Head of caudate nucleus (tissue), 42 donors: ENCODE results near the gene KLF13.

Experiments used
- DNase-seq, 42 donors: peaks; one replicate each; pipeline versions ENCODE4 v3.0.0 to v3.0.0-alpha.2; 2020 to 2021; ENCODE audit warnings: mixed read lengths in 7 of 42
- intact Hi-C: fragments of 100-400 bp; cut with DNase I; formaldehyde crosslinking; loops from one replicate; pipeline ENCODE4 v1.15.0; 2022

KLF13 gene

DNA sequence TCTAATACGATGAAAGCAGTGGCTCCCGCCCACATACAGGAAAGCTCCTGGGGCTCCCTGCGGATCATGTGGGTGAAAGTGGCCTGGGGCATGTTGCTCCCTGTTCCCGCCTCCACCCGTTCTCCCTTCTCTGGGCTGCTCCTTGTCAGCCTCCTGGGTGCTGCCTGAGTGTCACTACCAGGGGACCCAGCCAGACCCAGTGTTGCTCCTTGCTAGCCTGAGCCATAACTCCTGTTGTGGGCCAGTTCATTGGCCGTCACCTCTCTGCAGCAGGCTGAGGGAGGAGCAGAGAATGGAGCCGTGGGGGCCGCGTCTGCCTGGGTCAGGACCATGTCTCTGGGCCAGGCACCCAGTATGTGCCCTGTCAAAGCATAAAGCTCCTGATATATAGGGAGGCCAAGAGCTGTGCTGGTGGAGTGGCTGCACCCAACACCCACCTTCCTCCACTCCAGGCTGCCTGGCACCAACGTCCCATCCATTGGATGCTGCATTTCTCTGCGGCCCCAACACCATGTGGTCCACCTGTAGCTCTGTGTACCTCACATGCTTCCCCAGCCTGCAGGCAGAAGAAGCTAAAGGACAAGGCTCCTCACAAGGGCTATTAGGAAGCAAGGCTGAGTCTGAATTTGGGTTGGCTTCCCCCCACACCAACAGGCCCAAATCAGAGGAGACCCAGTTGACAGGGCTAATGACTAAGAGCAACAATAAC, 40.5 kb downstream of the KLF13 start:
- intact Hi-C loops, result loop anchor here (5.0 to 10.0 kb wide), 3 partner anchors 40 to 152 kb away; partner anchors contain the start of gene KLF13
- DNase-seq, result peak in 11 of 42 donors; percentile 18 to 68 (median 40)

DNA sequence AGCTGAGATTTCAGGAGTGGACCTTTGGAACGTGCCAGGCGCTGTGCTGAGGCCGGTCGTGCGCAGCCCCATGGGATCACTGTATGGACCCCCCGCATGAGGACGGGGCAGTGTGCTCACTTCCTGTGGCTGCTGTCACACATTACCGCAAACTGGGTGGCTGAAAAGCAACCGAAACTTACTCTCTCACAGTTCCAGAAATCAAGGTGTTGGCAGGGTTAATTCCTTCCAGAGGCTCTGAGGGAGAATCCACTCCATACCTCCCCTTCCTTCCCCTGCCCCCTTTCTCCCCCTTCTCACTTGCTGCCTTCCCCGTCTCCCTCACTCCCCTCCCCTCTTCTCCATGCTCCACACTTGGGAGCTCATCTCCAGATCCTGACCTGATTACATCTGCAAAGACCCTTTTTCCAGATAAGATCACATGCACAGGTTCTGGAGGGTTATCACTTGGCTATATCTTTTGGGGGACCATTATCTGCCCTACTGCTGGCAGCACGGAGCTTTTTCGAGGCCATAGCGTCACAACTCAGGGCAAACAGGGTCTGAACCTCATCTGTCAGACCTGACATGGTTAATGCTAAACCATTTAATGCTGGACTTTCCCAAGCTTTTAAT, 41.2 kb downstream of the KLF13 start:
- intact Hi-C loops, result loop anchor here (5.0 to 10.0 kb wide), 3 partner anchors 41 to 153 kb away; partner anchors contain the start of gene KLF13
- DNase-seq, result no peak

DNA sequence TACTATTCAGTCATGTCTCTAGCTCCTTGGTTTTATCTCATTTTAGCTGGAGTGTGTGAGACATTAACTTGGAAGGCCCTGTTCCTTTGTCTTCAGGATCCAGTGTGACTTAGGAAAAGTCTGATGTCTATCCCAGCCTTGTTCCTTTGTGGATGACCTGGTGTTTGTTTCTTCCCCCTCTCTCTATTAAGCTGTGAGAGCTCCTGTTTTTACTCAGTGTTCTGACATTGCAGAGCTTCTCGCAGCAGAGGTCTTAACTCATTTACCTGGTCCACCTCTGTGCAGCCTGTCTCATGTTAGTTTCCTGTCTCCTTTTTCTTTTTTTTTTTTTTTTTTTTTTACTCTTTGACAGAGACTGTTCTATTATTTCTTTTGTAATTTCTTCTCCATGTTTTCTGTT, 43.1 kb downstream of the KLF13 start:
- DNase-seq, result no peak
- intact Hi-C loops, result loop anchor here (5.0 to 10.0 kb wide), 3 partner anchors 42 to 155 kb away; partner anchors contain the start of gene KLF13

DNA sequence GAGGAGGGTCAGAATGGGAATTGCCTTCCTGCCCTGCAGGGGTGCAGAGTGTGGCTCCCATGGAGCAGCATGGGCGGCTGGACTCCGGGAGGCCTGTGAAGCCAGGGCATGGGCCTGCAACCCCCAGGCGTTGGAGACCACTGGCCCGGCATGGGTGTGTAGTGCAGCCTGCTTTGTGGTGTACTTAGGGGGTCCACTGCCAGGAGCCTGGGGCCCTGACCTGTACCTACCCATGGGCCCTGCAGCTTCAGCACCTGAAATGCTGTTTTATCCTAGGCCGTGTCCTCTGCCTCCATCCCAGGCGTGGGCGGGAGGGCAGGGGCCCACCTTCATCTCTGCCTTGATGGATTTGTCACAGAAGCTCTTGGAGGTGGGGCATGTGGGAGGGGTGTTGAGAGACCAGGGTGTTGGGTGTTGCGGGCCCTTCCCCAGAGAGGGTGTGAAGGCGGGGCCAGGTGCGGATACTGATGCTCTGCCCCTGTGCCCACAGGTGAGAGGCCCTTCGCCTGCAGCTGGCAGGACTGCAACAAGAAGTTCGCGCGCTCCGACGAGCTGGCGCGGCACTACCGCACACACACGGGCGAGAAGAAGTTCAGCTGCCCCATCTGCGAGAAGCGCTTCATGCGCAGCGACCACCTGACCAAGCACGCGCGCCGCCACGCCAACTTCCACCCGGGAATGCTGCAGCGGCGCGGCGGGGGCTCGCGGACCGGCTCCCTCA, 45.0 kb downstream of the KLF13 start:
- peak in 1 of 42 donors; percentile 43 for DNase-seq
- intact Hi-C loops, result no loop called here

DNA sequence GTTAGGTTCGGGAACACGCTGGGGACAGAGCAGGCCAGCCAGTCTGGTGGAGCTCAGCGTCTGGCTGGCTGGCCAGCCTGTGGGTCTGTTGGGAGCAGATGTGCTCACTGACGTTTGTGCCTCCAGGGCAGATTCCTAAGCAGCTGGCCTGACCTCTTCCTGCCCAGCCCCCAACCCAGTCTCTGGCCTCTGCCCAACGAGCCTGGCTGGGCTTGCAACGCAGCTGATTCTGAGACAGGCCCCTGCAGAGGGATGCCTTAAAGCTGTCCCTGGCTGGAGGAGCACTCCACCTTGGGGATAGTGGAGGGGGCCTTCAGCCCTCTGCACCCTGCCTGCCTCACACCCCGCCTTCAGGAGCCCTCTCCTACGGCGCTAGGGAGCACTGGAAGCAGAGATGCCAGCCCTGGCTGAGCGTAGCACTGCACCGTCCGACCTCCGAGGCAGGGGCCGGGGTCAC, 46.0 kb downstream of the KLF13 start:
- intact Hi-C loops, result no loop called here
- DNase-seq, result peak in 40 of 42 donors; percentile 42 to 92 (median 74)

DNA sequence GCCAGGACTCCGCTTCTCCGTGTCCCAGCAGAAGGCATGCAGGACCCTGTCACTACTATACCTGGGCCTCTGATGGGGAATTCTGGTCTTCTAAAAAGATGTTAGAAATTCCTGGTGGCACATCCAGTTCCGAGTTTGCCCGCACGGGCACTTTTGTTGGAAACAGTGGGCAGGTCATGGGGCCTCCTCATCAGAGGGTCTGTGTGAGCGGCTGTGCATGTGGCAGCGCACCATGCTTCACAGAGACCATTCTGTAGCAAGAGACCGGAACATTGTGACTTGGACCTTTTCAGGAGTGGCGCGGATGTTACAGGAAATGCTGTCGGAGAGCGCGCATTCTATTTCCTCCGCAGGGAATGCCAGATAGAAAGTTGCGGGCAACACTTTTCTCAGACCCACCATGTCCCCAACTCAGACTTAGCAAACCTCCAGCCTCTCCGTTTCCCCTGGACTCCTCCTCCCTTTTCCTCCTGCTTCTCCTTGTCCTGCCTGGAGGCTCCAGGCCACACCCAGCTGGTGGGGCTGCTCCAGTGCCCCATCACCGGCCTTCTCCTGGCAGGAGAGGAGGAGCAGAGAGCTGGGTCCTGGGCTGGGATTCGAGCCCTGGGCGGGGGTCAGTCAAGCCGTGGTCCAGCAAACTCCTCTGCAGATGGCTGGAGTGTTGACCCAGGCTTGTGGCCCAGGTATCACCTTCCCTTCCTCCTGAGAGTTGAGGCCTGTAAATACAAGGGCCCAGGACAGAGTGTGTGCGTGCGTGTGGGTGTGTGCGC, 46.6 kb downstream of the KLF13 start:
- intact Hi-C loops, result no loop called here
- DNase-seq, result peak in 1 of 42 donors; percentile 36

DNA sequence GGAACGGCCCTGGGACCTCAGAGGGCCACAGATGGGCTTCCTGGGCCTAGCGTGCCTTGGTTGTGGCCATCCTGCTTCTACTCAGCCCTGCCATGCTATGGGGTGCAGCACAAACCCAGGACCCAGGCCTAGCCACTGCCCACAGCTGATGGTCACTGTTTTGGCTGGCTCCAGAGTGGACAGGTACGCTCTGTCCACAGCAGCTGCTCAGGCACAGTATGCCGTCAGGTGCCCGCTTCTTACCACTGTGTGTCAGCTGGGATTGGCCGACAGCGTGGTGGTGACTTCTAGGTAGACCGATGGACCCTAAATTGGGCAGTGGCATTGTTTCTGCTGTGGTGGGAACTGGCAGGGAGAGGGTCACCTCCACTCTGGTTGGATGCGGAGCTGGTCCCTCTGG, 47.3 kb downstream of the KLF13 start:
- peak in 1 of 42 donors; percentile 37 for DNase-seq
- intact Hi-C loops, result no loop called here

DNA sequence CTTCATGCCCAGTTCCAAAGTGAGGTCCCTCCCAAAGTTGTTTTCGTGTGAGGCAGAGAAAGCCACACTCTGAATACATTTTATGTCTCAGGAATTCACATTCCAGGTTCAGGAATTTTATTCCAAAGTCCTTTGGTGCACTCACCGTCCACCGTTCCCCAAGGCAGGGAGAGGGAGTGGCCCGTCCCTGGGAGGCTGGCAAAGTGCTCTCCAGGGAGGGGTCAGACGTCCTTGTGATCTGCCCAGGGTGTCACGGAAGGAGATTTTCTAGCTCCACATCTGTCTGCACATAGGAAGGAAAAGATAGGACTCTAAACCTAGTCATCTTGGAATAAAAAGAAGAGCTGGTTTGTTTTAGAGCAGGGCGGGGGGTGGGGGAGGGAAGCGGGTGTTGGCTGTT, 47.9 kb downstream of the KLF13 start:
- no peak for DNase-seq
- intact Hi-C loops, result no loop called here

DNA sequence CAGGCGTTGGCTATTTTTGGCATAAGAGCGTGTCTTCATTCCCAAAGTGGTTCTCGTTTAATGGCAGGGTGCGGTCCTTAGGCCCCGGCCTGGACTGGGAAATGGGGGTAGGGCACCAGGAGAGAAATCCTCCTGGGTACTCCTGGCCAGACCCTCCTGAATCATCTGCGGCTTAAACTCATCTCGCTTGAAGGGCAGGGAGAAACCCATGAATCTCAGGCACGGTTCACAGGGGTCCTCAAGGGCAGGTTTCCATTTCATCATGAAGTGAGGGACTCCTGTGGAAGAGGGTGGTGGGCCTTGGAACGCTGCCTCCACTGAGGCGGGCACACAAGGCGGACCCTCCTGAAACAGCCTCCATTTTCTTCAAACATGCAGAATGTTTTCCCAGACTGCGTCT, 48.4 kb downstream of the KLF13 start:
- intact Hi-C loops, result no loop called here
- peak in 1 of 42 donors; percentile 30 for DNase-seq

DNA sequence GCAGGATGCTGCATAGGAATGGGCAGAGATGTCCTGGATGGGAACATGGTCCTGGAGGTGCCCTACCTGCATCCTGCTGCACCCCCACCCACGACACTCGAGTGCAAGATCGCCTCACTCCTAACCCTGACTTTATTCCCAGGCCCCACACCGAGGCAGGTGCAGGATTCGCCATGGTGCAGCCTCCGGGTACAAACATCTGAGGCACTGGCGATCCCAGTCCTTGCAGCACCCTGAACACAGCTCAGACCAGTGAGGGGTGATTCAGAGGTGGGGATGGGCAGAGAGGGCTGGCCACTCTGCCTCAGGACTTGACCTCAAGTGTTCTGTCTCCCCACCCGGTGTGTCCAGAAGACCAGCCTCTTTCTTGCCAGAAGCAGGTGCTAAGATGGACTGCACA, 49.1 kb downstream of the KLF13 start:
- intact Hi-C loops, result no loop called here
- DNase-seq, result peak in 1 of 42 donors; percentile 33

DNA sequence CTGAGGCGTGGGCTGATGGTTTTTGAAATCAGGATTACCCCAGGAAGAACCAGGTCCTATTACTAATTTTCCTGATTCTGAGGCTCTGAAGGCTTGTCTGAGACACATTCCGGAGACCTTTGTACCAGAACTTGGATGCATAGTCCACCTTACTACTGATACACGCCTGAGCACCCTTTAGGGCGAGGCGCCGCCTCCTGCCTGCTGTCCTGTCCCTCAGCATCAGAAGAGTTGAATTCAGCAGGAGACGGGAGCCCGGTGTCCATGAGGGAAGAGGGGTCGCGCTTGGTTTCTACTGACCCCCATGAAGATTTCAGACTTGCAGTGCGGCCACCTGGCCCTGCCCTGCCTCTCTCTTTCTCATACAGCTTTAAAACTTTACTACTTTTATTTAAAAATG, 49.9 kb downstream of the KLF13 start:
- DNase-seq, result peak in 1 of 42 donors; percentile 34
- intact Hi-C loops, result no loop called here

DNA sequence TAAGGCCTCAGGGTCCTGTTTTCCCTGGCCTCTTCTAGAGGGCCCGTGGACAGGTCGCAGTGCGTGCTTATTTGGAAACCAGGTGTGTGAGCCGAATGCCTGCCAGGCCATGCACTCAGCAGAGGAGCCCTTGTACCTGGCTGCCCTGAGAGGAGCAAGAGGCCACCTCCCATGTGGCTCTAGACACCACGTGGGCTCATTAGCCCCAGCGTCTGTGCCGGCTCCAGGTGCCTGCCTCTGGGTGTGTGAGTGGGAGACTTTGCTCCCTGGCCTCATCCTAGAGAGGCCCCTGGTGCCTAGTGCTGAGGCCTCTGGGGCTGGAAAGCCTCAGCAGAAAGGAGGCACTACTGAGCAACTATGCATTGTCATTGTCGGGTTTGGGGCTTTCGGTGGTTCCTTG, 50.4 kb downstream of the KLF13 start:
- peak in 1 of 42 donors; percentile 27 for DNase-seq
- intact Hi-C loops, result no loop called here

DNA sequence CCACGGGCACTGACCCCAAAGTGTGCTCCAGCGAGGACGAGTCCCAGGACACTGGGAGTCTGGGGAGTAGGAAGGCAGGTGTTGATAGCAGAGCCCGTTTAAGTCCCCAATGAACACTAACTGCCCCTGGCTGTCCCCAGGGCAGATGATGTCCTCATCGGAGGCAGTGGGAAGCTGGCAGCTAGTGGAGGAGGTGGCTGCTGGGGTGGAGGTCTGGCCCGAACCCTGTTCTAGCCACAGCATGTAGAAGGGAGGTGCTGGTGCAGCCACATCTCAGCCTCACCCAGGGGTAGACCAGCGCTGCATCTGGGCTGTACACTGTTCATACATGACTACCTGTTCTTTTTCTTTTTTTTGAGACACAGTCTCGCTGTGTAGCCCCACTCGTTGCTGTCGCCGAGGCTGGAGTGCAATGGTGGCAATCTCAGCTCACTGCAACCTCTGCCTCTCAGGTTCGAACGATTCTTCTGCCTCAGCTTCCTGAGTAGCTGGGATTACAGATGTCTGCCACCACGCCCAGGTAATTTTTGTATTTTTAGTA, 51.8 kb downstream of the KLF13 start:
- intact Hi-C loops, result no loop called here
- no peak for DNase-seq

DNA sequence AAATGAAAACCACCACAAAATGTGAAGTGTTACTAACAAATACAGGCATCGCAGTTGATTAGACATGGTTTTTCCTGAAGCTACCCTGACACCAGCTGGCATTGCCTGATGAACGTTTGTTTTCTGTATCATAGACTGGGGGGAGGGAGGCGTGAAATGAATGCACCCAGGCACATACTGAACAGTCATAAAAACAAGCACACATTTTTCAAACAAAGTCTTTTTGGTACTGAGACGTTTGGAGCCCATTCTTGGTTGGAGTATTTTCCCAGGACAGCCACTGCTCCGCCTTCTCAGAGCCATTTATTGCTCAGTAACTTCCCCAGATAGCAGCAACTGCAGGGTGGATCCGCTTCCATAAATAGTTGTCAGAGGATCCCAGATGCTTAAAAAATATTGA, 52.4 kb downstream of the KLF13 start:
- intact Hi-C loops, result no loop called here
- DNase-seq, result peak in 2 of 42 donors; percentile 34 to 60

DNA sequence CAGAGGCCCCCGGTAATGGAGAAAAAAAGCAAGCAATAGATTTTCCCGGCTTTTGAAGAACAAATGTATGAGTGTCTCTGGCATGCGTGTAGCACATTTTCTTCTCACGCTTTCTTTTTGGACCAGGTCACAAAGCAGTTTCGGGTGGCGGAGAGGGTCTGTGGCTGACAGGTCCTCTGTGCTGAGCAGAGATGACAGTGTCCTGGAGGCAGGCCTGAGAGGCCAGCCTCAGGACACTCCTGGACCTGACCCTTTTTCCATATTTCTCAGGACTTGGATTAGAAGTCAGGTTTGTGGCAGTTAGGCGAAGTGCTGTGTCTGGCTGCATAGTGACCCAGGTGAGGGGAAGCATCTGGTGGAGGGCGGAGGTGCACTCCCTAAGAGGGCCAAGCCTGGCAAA, 52.9 kb downstream of the KLF13 start:
- intact Hi-C loops, result no loop called here
- no peak for DNase-seq

DNA sequence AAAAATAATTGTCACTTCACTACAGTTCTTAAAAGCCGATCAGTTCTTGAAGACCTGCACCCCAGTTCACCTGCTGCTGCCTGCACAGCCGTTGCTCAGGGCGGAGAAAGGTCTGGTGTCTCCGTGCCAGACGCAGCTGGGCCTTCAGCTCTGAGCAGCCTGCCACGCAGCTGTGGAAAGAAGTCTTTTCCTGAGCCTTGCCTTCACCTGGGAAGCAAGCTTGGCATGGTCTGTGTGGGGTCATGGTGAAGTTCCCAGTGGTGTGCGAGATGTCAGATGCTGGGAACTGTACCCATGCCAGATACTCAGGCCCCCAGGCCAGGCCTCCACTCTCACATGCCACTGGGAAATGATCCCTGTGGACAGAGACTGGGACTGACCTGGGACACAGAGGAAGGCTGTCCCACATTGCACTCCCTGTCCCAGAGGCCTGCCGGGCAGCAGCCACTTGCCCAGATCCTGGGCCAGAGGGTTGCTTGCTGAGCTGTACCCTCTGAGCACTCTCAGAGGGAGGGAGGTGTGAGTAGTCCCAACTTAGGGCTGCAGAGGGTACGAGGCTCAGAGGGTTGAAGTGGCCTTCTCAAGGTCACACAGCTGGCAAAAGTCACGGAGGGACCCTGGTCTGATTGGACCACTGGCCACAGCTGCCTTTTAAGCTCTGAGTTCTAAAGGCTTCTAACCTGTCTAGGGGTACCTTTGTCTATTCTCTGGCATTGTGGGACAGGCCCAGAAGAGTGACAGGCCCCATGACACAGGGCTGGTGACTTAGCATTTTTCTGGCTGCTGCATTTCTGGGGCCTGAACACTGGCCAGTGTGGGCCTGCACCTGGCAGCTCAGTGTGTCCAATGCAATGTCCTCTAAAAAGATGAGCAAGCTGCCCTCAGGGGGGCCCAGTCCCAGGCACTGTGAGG, 55.4 kb downstream of the KLF13 start:
- DNase-seq, result no peak

DNA sequence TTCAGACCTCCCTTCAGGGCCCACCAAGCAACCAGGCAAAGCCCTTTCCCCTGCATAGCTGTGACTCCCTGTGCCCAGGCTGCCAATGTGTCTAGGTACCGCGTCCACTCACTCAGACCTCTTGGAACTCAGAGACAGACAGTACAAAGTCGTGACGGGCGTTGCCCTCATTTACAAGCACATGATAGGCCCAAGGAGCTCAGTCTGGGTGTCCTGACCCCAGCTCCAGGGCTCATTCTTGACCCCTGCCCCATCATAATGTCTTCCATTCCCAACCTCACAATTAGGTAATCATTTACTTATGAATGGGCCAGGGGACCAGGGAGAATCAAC, 56.0 kb downstream of the KLF13 start:
- intact Hi-C loops, result no loop called here
- DNase-seq, result no peak

More for the DNA sequence above, 55.4 kb downstream of the KLF13 start:
- intact Hi-C loops, result no loop called here

DNA sequence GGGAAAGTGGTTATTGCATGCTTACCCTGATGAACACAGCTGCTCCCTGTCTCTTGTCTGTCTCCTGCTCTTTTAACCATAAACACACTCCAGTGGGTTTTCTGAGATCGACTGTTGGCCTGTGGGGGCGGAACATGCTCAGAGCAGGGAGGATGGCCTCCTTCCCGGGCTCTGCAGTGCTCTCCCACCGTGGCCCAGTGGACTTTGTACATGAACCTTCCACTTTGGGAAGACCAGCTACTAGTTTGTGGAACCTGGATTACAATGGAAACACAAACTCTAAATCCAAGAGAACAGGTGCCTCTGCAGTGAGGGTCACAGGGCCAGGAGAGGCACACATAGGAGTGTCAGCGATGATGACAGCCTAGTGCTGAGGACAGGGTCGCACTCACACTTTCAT, 56.5 kb downstream of the KLF13 start:
- intact Hi-C loops, result no loop called here
- peak in 1 of 42 donors; percentile 8 for DNase-seq
